NCI-H2029 (cell line): ENCODE measurements around the gene CNIH2.
"Not testable (repeated sequence)": the region's sequence is repeated elsewhere in the genome, so short reads cannot be mapped to it uniquely, and the experiment has no call there.

Experiments used
- DNase-seq: peaks from one replicate; lab custom pipeline; 2025; lab: John Stamatoyannopoulos, UW

CNIH2 gene

DNA sequence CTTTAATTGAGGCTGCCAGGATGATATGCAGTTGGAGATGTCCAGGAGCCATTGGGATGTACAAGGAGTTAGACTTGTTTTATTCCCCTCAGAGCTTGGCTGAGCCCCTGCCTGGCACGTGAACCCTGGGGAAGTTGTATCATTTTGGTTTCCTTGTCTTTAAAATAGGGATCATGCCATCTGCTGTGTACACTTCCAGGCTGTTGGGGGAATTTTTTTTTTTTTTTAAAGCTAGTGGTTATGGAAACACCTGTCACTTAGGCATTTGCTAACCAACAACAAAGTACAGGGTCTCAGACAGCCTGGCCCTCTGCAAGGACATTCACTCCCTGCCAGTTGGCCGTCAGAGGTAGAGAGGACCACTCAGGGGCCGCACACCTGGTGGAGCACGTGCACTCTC lies 18.0 kb upstream of the CNIH2 start:
- no peak for DNase-seq

DNA sequence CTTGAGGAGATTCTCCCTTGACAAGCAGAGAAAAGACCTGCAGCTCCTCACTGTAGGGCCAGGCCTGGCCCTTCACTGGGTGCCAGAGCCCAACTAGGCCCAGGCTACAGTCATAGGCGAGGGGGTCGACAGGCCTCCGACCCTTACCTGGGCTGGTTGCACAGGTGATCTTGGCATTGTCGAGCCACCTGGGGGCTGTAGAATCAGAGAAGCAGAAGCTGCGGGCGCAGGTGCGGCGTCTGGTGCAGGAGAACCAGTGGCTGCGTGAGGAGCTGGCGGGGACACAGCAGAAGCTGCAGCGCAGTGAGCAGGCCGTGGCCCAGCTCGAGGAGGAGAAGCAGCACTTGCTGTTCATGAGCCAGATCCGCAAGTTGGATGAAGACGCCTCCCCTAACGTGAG lies 16.4 kb upstream of the CNIH2 start:
- no peak for DNase-seq

DNA sequence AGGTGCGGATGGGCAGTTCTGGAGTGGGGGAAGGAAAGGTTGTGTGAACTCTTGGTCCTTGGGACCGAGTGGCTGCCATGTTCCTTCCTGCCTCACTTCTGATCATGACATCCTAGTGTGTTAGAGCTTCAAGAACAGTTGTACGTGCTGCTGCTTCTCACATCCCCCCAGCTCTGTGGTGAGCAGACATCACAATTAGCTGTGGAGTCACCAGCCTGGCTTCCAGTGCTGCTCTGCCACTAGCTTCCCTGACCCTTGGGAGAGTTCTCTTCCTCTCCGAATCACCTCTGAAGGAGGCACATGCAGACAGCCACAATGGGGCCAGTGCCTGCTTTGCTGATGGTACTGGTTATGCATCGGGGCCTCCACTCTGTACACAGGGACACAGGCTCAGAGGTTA lies 15.8 kb upstream of the CNIH2 start:
- no peak for DNase-seq

DNA sequence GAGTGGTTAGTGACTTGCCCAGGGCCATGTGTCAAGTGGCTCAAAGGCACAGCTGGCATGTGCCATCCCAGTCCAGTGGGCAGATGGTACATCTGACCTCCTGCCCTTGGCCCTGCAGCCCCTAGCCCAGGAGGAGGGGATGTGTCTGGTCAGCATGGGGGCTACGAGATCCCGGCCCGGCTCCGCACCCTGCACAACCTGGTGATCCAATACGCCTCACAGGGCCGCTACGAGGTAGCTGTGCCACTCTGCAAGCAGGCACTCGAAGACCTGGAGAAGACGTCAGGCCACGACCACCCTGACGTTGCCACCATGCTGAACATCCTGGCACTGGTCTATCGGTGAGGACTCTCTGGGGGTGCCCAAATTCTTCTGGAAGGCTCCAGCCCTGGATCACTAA lies 15.3 kb upstream of the CNIH2 start:
- DNase-seq, result no peak

DNA sequence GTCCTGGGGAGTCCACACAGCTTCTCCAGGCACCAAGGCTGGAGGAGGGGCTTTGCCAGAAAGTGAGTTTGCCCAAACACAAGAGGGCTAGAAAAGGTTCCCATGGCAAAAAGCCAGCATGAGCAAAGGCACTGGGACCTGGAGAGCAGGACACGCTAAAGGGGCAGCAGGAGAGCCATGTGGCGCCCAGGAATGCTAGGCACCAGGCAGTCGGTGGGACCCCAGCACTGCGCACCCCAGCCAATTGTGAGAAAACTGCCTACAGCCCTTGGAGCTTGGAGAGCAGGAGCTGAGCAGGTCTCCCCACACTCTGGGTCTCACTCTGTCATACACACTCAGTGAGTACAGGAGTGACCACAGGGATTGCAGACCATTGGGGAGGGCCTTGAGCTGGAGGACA lies 14.7 kb upstream of the CNIH2 start:
- no peak for DNase-seq

DNA sequence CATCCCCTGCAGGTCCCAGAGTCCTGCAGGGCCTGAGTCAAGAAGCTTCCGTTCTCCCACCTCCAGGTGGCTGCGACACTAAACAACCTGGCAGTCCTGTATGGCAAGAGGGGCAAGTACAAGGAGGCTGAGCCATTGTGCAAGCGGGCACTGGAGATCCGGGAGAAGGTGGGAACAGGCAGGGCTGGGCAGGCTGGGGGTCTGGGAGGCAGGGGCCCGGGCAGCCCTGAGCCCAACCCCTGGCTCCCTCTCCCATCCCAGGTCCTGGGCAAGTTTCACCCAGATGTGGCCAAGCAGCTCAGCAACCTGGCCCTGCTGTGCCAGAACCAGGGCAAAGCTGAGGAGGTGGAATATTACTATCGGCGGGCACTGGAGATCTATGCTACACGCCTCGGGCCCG lies 14.2 kb upstream of the CNIH2 start:
- DNase-seq, result no peak

DNA sequence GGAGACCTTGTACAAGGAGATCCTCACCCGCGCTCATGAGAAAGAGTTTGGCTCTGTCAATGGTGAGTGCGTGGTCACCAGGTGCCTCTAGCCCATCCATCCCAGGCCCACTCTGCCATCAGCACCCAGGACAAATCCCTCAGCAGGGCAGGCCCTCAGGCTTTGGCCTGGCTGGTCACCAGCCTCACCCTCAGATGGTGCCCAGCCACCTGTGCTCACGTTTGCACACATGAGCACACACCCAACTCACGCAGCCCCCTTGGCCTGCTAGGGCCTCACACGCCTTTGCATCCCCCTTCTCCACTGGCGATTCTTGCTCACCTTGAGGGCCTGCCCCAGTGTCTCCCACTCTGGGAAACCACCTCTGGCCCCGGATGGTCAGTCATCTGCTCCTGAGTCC lies 13.6 kb upstream of the CNIH2 start:
- no peak for DNase-seq

DNA sequence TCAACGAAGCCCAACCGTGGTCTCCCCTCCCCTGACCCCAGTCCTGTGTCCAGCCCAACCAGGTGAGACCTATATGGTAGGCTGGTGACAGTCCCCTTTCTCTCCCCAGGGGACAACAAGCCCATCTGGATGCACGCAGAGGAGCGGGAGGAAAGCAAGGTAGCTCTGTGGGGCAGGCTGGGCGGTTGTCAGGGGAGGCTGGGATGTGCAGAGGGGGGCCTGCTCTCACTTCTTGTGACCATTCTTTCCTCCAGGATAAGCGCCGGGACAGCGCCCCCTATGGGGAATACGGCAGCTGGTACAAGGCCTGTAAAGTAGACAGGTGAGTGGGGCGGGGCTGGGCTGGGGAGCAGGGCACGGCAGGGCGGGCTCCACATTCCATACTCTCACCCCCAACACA lies 13.1 kb upstream of the CNIH2 start:
- DNase-seq, result no peak

DNA sequence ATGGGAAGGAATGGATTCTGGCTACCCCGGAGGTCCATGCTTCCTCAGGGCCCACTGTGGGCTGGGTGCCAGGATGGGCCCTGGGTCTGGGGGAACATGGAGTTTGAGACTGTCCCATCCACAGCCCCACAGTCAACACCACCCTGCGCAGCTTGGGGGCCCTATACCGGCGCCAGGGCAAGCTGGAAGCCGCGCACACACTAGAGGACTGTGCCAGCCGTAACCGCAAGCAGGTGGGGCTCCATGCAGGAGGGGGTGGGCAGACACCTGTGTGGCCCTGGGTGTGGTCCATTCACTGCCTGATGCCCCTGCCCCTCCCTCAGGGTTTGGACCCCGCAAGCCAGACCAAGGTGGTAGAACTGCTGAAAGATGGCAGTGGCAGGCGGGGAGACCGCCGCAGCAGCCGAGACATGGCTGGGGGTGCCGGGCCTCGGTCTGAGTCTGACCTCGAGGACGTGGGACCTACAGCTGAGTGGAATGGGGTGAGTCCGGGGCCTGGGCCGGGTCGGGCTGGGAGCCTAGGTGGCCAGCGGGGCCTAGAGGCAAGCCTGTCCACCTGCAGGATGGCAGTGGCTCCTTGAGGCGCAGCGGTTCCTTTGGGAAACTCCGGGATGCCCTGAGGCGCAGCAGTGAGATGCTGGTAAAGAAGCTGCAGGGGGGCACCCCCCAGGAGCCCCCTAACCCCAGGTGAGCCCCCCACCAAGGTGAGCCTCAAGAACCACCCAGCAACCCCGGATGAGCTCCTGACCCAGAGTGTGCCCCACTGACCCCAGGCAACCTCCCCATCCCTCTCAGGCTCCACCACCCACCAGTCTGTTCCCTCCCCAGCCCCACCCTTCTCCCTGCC lies 12.2 kb upstream of the CNIH2 start:
- no peak for DNase-seq

DNA sequence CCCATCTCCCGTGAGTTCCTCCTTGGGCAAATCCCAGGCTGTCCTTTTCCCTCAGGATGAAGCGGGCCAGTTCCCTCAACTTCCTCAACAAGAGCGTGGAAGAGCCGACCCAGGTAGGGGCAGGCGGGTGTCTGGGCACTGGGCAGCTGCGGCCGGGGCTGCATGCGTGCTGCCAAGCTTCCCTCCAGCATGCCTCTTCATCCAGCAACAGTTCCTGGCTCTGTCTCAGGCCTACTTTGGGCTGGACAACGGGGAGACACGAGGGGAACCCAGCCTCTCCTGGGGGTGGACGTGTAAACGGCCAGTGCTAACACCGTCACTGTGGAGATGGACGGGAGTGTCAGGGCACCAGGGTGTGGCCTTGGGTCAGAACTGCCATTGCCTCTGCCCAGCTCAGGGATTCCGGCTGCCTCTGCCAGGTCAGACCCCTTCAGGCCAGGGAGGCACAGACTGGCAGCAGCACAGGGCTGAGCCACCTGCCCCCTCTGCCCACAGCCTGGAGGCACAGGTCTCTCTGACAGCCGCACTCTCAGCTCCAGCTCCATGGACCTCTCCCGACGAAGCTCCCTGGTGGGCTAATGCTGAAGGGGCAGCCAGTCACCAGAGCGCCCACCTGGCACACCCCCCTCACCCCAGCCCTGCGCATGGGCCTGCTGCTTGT lies 11.5 kb upstream of the CNIH2 start:
- DNase-seq, result no peak

DNA sequence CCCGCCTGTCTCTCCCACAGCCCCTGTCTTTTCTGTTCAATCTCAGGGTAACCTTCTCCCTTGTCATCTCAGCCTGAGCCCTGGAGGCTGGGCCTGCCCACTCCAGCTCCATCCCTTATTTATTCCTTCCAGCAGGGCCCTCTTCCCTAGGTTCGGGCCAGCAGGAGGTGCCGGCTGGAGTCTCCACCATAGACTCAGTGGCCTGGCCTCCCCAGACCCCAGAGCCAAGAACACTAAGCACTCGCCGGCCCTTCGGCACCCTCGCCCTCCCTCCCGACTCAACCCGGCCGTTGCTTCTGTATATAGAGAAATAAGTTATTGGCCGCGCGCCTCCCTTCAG lies 11.0 kb upstream of the CNIH2 start:
- DNase-seq, result no peak

DNA sequence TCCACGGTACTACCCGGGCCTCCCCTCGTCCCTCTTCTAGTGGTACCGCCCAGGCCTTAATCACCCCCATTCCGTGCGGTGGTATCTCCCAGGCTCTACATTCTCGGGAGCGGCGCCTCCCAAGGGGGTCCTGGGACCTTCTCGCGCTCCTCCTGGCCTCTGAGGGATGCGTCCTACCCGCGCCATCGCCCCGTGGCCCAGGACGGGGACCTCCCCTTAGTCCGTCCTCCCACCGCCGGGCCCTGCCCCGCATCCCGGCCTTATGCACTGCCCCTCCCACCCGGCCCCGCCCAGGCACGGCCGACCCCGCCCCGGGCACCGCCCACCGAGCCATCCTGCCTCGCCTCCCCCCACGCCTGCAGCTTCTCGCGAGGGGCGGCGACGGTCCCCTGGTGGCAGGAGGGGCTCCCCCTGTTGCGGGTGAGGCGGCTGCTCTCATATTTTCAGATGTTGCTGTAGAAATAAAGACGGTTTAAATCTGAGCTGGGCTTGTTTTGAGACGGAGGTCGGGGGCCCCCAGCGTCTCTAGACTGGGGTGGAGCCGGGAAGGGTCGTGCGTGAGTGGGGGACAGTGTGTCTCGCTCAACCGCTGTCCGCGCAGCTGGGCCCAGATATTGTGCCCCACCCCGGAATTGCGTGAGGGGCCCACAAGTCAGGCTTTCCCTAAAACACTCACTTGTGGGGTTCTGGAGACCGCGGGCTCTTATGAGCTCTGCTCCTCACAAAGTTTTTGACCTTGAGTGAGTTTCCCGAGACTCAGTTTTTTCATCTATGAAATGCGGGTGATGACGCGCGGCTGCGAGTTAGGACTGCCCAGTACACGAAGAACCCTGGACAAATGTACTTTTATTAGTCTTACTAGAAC lies 10.4 kb upstream of the CNIH2 start:
- DNase-seq, result peak; percentile 65

DNA sequence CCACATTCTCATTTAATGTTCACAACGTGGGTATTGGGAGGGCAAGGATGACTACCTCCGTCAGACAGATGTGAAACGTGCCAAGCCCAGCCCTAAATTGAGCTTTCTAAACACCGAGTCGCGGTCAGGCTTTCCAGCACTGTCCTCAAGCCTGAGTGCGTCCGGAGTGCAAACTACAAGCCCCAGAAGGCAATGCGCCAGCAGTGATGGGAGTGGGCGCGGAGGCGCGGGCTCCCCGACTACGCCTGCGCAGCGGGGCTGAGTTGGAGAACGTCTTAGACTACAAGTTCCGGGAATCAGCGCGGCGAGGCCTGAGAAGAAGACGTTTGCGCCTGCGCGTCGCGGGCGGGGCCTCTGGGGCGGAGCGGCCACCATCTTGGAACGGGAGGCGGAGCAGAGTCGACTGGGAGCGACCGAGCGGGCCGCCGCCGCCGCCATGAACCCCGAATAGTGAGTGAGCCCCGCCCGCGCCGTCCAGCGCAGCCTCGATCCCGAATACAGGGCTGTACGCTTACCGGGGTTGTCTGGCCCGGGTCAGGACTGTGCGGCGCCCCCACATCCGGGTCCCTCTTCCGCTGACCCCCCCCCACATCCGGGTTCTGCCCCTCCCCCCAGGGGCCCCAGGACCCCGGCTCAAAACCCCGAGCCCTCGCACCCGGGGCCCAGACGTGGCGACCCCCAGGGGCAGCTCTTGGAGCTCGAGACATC lies 9.6 kb upstream of the CNIH2 start, which contains the start of gene RAB1B:
Gene RAB1B (plus strand): TSS at position 396 of the 708 bp plus-strand sequence. CDS start 41 bp downstream, at position 437.
- DNase-seq, result peak; percentile 99

DNA sequence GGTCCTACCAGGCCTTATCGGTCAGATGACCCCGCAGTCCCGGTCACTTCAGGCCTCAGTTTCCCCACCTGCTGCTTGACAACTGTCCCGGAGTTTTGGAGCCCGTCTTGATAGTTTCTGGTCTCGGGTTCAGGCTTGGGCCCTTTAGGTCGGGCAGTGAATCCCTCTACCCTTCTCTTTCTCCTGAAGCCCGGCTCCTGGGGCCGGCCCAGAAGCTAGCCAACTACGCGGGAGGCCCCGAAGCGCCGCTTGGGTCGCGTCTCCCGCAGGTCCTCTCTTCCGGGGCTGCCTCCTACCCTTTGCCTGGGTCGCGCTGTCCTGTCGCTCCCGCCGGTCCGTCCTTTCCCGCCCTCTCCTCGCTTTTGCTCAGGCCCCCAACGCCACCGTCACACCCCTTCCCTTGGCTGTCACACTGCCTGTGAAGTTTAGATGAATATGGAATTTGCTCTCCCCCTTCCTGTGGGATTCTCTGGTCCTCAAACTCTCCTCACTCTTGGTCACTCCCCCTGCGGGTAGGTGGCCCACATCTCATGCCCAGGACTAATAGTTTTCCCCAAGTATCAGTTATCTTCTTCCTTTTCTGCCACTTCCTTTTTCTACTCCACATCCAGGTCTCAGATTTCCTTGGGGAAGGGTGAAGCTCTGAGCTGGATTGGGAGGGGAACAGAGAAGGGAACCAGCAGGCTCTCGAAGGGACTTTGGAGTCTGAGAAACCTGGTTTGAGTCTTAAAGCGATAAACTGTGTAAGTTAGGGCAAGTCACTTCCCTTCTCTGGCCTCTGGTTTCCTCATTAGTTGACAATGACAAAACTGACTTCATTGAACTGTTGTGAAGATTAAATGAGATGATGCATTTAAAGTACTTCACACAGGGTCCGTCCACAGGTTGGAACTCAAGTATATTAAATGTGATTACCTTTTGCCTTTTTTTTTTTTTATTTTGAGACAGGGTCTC lies 8.7 kb upstream of the CNIH2 start:
- DNase-seq, result no peak

DNA sequence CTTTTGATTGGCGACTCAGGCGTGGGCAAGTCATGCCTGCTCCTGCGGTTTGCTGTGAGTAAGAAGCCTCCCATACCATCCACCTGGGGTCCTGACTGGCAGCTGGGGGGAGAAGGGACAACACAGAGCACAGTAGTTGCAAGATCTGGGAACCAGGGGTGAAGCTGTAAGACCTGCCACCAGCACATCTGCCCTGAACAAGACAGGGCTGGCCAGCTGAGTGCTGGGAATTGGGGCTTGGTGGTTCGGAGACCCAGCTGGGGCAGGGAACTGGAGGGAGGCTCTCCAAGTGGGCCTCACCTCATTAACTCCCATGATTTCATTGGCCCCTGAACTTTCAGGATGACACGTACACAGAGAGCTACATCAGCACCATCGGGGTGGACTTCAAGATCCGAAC lies 6.2 kb upstream of the CNIH2 start:
- no peak for DNase-seq

DNA sequence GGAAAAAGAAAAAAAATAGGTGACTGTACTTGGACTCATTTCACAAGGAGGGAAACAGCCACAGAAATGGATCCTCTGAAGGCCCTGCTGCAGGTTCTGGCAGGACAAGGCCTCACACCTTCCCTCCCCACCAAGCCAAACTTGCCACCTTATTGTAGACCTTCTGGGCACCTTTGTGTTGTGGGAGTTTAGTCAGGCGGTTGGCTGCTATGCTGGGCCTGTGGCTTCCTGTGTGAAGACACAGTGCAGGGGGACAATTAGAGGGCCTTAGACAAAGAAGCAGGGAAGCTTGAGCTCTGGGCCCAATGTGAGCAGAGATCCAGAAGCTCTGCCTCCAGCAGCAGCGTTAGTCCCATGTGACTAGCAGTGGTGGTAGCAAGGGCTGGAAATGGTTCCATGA lies 5.4 kb upstream of the CNIH2 start:
- DNase-seq, result no peak

DNA sequence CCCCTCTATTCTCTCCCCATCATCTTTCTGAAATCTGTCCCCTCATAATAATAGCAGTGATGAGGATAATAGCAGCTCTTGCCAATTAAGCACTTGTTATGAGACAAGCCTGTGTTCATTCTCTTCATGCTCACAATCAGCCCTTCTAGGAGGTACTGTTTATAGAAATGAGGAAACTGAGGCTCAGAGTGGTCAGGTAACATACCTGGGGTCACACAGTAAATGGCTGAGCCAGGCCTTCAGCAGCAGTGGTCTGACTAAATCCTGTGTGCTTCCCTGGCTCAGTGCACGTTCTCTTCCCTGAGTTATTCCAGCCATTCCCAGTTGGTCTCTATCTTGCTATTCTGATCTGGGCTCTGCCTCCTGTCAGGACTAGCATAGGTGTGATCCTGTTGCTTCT lies 3.8 kb upstream of the CNIH2 start:
- DNase-seq, result no peak

DNA sequence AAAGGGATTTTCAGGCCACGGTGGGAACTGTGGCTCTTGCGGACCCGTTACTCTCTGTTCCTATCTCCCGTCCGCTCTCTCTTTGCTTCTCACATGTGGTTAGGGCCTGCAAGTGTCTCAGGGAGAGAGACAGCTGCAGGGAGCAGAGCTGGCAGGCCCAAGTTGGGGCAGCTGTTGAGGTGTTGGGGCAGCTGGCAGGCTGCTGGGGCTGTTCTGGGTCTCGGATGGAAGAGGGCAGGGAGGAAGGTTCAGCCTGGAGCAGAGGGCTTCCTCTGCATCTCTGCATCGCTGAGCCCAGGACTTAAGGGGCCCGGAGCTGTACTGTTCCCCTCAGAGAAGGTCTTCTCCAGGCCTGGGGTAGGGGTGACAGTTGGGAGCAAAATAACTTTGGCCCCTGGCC lies 2.6 kb upstream of the CNIH2 start:
- no peak for DNase-seq

DNA sequence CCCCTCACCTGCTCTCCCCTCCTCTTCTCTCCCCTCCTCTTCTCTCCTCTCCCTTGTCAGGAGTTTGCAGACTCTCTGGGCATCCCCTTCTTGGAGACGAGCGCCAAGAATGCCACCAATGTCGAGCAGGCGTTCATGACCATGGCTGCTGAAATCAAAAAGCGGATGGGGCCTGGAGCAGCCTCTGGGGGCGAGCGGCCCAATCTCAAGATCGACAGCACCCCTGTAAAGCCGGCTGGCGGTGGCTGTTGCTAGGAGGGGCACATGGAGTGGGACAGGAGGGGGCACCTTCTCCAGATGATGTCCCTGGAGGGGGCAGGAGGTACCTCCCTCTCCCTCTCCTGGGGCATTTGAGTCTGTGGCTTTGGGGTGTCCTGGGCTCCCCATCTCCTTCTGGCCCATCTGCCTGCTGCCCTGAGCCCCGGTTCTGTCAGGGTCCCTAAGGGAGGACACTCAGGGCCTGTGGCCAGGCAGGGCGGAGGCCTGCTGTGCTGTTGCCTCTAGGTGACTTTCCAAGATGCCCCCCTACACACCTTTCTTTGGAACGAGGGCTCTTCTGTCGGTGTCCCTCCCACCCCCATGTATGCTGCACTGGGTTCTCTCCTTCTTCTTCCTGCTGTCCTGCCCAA lies 1.9 kb upstream of the CNIH2 start:
- no peak for DNase-seq

DNA sequence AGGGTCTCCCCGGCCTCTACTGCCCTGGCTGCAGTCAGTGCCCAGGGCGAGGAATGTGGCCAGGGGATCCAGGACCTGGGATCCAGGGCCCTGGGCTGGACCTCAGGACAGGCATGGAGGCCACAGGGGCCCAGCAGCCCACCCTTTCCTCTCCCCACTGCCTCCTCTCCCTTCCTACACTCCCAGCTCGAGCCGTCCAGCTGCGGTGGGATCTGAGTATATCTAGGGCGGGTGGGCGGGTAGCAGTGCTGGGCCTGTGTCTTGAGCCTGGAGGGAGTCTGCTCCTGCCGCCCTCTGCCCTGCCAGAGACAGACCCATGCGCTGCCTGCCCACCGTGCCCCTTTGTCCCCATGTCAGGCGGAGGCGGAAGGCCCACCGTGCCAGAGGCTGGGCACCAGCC lies 1.4 kb upstream of the CNIH2 start:
- not testable (repeated sequence) for DNase-seq

DNA sequence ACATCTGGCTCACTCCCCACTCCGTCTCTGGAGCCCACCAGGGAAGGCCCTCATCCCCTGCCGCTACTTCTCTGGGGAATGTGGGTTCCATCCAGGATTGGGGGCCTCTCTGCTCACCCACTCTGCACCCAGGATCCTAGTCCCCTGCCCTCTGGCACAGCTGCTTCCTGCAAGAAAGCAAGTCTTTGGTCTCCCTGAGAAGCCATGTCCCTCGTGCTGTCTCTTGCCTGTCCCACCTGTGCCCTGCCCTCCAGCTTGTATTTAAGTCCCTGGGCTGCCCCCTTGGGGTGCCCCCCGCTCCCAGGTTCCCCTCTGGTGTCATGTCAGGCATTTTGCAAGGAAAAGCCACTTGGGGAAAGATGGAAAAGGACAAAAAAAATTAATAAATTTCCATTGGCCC lies 911 bp upstream of the CNIH2 start:
- DNase-seq, result not testable (repeated sequence)
